PC-3 (cell line): ENCODE data around the gene HDLBP. TPM values are rescaled to one million over a fixed set of nuclear protein-coding genes. Genes with fewer than 3 reads are reported as not detected.

Experiments used
- ATAC-seq: fragments of 200-7000 bp; cut with Tn5 transposase; 2 replicates; pipeline ENCODE4 v1.9.1; 2020; ENCODE audit warnings: mild to moderate bottlenecking, moderate library complexity
- BruUV-seq: library from RNA; stranded (reverse); fragments of 400-500 nt; replicated peaks from 2 replicates; lab custom pipeline; 2021; lab: Mats Ljungman, UMichigan
- CTCF ChIA-PET: fragments of 300-600 bp; sonication (Branson Sonifier 250); formaldehyde crosslinking; loops from one replicate; lab custom pipeline; 2022; ENCODE audit warnings: antibody characterized with exemption; lab: Charles Lee
- POLR2A ChIA-PET: fragments of 300-600 bp; sonication (Branson Sonifier 250); formaldehyde crosslinking; loops from one replicate; lab custom pipeline; 2022; ENCODE audit warnings: antibody characterized with exemption; ENCODE audit not compliant: unreplicated experiment; lab: Charles Lee
- DNase-seq: peaks from one replicate; pipeline ENCODE4 v3.0.0-alpha.2; 2015
- H2AFZ ChIP-seq: fragments of 300-600 bp; sonication (generic); 2 replicates; pipeline ENCODE4 v1.6.0; 2016; ENCODE audit warnings: antibody characterized with exemption, low read length
- H3F3A ChIP-seq: fragments of 300-600 bp; sonication (generic); one replicate; pipeline ENCODE4 v1.6.0; 2017; ENCODE audit warnings: antibody characterized with exemption, low read length, control low read depth, mild to moderate bottlenecking; ENCODE audit not compliant: unreplicated experiment
- H3K27ac ChIP-seq: fragments of 300-600 bp; sonication (generic); 2 replicates; pipeline ENCODE4 v1.5.1; 2016; ENCODE audit warnings: mild to moderate bottlenecking, low read length
- H3K27me3 ChIP-seq: fragments of 300-600 bp; sonication (generic); 2 replicates; pipeline ENCODE4 v1.6.1; 2016; ENCODE audit warnings: low read length, mixed read lengths
- H3K36me3 ChIP-seq: fragments of 300-600 bp; sonication (generic); 2 replicates; pipeline ENCODE4 v1.6.1; 2016; ENCODE audit warnings: low read depth, mixed run types, low read length, mixed read lengths
- H3K4me1 ChIP-seq: fragments of 300-600 bp; sonication (generic); 2 replicates; pipeline ENCODE4 v1.5.1; 2016; ENCODE audit warnings: low read length; ENCODE audit not compliant: insufficient read depth
- H3K4me2 ChIP-seq: fragments of 300-600 bp; sonication (generic); 2 replicates; pipeline ENCODE4 v1.6.0; 2016; ENCODE audit warnings: low read length
- H3K4me3 ChIP-seq: fragments of 300-600 bp; sonication (generic); 2 replicates; pipeline ENCODE4 v1.5.1; 2016; ENCODE audit warnings: mild to moderate bottlenecking, low read length, mixed read lengths
- H3K79me2 ChIP-seq: fragments of 300-600 bp; sonication (generic); 2 replicates; pipeline ENCODE4 v1.6.1; 2017; ENCODE audit warnings: low read length, mixed read lengths
- H3K9ac ChIP-seq: fragments of 300-600 bp; sonication (generic); 2 replicates; pipeline ENCODE4 v1.6.0; 2016; ENCODE audit warnings: mild to moderate bottlenecking, low read length
- H3K9me2 ChIP-seq: fragments of 300-600 bp; sonication (generic); replicated peaks from 2 replicates; pipeline ENCODE4 v1.6.1; 2016; ENCODE audit warnings: mixed run types, low read length, mixed read lengths
- H3K9me3 ChIP-seq: fragments of 300-600 bp; sonication (generic); 2 replicates; pipeline ENCODE4 v1.6.1; 2016; ENCODE audit warnings: low read length, mixed read lengths
- H4K20me1 ChIP-seq: fragments of 300-600 bp; sonication (generic); 2 replicates; pipeline ENCODE4 v1.6.1; 2016; ENCODE audit warnings: low read length, mixed read lengths
- CTCF ChIP-seq: fragments of 300-600 bp; sonication (generic); conservative IDR thresholded peaks from 2 replicates; pipeline ENCODE4 v1.5.1; 2017; ENCODE audit warnings: antibody characterized with exemption, low read depth, mild to moderate bottlenecking, low read length
- EZH2 ChIP-seq: fragments of 300-600 bp; sonication (generic); IDR thresholded peaks from one replicate; pipeline ENCODE4 v1.6.1; 2017; ENCODE audit warnings: antibody characterized with exemption, mild to moderate bottlenecking, low read length; ENCODE audit not compliant: unreplicated experiment
- EZH2phosphoT487 ChIP-seq: fragments of 300-600 bp; sonication (generic); IDR thresholded peaks from 2 replicates; pipeline ENCODE4 v1.6.1; 2018; ENCODE audit warnings: mild to moderate bottlenecking, antibody characterized with exemption, low read length, borderline replicate concordance
- intact Hi-C: fragments of 100-400 bp; cut with micrococcal nuclease; formaldehyde crosslinking; loops from 2 replicates; pipeline ENCODE4 v1.9.0; 2023
- total RNA-seq: library from RNA; depleted of rRNA; stranded (reverse); fragments of >200 nt; gene quantifications from 2 replicates; pipeline ENCODE4 v1.2.3, GENCODE V29; 2014

Gene HDLBP
- total RNA-seq, 1 experiment from 2014 or later, result 410 TPM

GRCh38 chr2:241208058-241208457 is 107.4 kb downstream of the HDLBP start:
- Histone ChIP-seq H3F3A (no peaks in the 10 kb centered on the region), H3K79me2 (no peaks in the 10 kb centered on the region), H3K4me2 (no peak overlapping the region), H3K9ac (no peak overlapping the region), H3K4me3 (no peak overlapping the region), H4K20me1 (no peaks in the 10 kb centered on the region), H3K36me3 (no peaks in the 10 kb centered on the region), H3K4me1 (no peaks in the 10 kb centered on the region), H3K9me3 (no peaks in the 10 kb centered on the region), H2AFZ (no peak overlapping the region), H3K27me3 (no peaks in the 10 kb centered on the region), H3K27ac (no peak overlapping the region), H3K9me2 (no peaks in the 10 kb centered on the region)
- BruUV-seq, result no TSS peak
- ChIA-PET CTCF (no interaction called here), POLR2A (no interaction called here)
- intact Hi-C loops, result no loop called here
- DNase-seq, result no peak
- TF ChIP-seq CTCF, result no peak
- no peak for TF ChIP-seq EZH2
- TF ChIP-seq EZH2phosphoT487, result no peak
- ATAC-seq, result no peak

- ChIA-PET POLR2A (no interaction called here), CTCF (no interaction called here)
- H3K27me3 ChIP-seq, result no peaks in the 10 kb centered on the region
- no peak overlapping the region for H3K9ac ChIP-seq
- H4K20me1 ChIP-seq, result no peaks in the 10 kb centered on the region
- H3K79me2 ChIP-seq, result no peaks in the 10 kb centered on the region
- no peak overlapping the region for H3K4me3 ChIP-seq
- DNase-seq, result no peak
- no peaks in the 10 kb centered on the region for H3K9me3 ChIP-seq
- no peak overlapping the region for H3K27ac ChIP-seq
- no peak for TF ChIP-seq CTCF
- TF ChIP-seq EZH2, result no peak
- TF ChIP-seq EZH2phosphoT487, result no peak
- no peak for ATAC-seq
- H3K4me2 ChIP-seq, result no peak overlapping the region
- H3K36me3 ChIP-seq, result no peaks in the 10 kb centered on the region
- intact Hi-C loops, result no loop called here
- H3F3A ChIP-seq, result no peaks in the 10 kb centered on the region
- no peaks in the 10 kb centered on the region for H3K4me1 ChIP-seq
- no peak overlapping the region for H2AFZ ChIP-seq
- no peaks in the 10 kb centered on the region for H3K9me2 ChIP-seq
- BruUV-seq, result no TSS peak
Measured at GRCh38 chr2:241207641-241208040, 107.8 kb downstream of the HDLBP start.

- Histone ChIP-seq H3K4me1 (no peaks in the 10 kb centered on the region), H3K9ac (no peak overlapping the region), H3K9me2 (no peaks in the 10 kb centered on the region), H3K79me2 (no peaks in the 10 kb centered on the region), H2AFZ (no peak overlapping the region), H3K4me2 (no peak overlapping the region), H3K4me3 (no peak overlapping the region), H3K27me3 (no peaks in the 10 kb centered on the region), H3F3A (no peaks in the 10 kb centered on the region), H3K27ac (no peak overlapping the region), H4K20me1 (no peaks in the 10 kb centered on the region), H3K9me3 (no peaks in the 10 kb centered on the region), H3K36me3 (no peaks in the 10 kb centered on the region)
- TF ChIP-seq CTCF, result no peak
- TF ChIP-seq EZH2phosphoT487, result no peak
- TF ChIP-seq EZH2, result no peak
- ChIA-PET CTCF (no interaction called here), POLR2A (no interaction called here)
- DNase-seq (no peak), ATAC-seq (no peak)
- no TSS peak for BruUV-seq
- intact Hi-C loops, result no loop called here
Measured at GRCh38 chr2:241207151-241207550, 108.3 kb downstream of the HDLBP start.
